NCI-H146 (cell line): ENCODE data around the gene ITM2A.

Experiments used
- DNase-seq: peaks from one replicate; lab custom pipeline; 2025; lab: John Stamatoyannopoulos, UW

Gene ITM2A

DNA sequence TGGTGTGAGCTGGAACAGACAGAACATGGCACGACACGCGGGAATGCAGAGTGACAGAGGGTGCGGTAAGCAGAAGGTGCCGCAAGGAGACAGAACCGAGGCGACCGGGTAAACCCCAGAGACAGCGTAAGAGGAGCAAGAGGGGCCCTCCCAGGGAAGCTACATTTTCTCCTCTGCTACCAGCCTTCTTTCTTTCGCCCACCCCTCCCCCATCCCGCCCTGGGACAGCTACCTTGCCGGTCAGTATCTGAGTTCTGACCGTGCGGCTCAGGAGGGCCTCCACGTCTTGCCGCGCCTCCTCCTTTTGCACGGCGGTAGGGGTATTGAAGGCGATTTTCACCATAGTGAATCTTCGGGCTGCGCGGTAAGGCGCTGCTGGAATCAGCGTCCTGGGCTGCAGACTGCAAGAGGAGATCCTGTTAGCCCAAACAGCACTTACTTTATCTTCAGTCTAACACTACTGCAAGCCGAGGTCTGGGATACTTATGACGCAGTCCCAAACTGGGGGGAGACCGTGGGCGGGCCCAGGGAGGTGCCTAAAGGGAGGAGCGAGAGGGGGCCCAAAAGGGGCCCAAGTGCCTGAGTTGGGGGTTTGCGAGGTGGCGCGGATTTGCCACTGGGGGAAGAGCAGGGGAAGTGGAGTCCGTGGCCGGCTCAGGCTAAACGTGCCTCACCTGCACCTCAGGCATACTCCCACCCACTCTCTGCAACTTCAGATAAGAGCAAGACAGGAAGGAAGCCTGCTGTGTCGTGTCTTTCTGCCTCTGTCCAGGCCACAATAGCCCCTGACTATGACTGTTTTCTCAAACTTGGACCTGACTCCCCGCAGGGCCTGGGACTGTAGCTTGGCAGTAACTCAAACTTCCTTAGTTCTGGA, at the start of gene ITM2A:
TSS of gene ITM2A (minus strand) at position 462 of the 877 bp plus-strand sequence. CDS start at position 343, 119 bp downstream.
- no peak for DNase-seq

DNA sequence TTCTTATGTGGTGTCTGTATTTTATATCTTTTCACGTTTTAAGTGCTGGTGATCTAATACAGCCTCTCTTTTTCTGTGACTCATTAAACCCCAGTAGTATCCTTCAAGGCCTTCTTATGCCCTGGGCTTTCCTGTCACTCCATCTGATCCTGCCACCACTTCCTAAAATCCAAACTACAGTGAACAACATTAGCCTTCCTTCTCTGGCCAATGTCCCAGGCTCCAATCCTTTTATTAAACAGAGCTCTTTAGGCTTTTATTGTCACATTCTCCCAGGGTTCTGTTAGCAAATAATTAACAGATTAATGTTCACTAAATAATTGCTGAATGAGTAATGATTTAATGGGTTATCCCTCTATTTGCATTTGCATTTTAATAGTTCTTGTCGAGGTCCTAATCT, 47.9 kb upstream of the ITM2A start:
- no peak for DNase-seq

DNA sequence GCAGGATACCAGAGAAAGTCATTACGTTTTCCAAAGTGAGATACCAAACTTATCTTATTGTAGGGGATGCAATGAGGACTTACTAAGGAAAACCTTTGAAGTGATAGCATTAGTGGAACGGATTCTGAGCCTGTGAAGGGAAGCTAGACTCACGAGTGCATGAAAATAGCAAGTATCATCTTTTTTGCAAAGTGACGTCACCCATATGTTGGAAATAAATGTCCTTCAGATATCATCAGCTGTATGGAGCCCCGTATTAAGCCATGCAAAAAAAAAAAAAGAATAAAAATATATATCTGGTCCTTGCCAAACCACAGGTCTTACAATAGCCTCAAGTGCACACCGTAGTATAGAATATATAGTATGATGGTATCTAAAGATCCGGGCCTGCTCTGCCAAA, 46.8 kb upstream of the ITM2A start:
- DNase-seq: no peak

DNA sequence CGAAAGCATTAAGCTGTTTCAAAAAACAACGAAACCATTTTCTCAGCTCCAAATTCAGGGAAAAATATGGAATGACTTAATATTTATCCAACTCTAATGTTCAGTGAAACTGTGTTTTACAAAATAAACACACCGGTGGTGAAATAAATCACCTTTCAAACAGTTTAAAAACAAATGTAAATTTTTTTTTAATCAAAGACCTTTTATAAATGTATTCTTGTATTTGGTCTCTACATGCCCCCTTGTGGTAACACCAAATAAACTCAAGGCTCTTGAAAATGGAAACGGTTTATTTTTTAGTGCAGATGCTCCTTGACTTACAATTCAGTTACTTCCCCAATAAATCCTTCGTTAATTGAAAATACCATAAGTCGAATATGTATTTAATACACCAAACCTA, 45.8 kb upstream of the ITM2A start:
- no peak for DNase-seq

DNA sequence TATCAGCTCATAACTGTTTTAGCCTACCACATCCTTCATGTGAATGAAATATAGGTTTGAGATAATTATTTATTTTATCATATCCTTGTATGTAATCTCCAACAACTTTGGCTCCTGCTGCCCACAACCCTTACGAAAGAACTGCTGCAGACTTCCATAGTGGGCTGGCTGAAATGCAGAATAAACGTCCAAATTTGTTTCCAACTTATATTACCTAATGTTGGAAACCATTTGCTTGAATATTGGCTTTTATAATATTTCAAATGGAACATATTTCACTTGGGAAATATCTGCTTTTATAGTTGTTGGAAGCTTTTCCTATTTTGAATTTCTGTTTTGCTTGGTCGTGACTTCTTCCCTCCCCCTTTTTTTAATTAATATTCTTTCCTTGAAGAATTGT, 45.0 kb upstream of the ITM2A start:
- no peak for DNase-seq

DNA sequence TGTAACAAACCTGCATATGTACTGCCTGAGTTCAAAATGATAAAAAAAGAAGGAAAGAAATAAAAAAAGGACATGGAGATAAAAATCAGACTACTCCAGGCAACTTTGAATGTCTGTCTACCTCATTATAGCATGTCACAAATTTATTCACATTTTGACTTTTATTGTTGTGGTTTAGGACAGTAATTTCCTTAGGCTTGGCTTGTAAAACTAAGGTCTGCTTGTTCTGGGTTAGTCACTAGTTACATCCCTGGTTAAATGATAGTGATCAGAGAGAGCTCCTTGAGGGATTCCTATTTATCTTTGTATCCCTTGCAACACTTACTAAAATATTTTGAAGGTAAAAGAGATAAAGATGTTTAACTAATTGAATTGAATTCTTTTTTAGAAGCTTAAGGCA, 42.5 kb upstream of the ITM2A start:
- DNase-seq: no peak

DNA sequence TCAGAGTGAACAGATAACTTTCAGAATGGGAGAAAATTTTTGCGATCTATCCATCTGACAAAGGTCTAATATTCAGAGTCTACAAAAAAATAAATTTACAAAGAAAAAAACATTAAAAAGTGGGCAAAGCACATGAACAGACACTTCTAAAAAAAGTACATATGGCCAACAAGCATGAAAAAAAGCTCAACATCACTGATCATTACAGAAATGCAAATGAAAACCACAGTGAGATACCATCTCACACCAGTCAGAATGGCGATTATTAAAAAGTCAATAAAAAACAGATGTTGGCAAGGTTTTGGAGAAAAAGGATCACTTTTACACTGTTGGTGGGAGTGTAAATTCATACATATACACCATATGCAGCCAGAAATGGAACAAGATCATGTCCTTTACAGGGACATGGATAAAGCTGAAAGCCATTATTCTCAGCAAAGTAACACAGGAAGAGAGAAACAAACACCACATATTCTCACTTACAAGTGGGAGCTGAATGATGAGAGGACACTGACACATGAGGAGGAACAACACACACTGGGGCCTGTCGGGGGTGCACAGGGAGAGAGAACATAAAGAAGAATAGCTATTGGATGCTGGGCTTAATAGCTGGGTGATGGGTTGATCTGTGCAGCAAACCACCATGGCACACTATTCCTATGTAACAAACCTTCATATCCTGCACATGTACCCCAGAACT, 41.6 kb upstream of the ITM2A start:
- DNase-seq: no peak

DNA sequence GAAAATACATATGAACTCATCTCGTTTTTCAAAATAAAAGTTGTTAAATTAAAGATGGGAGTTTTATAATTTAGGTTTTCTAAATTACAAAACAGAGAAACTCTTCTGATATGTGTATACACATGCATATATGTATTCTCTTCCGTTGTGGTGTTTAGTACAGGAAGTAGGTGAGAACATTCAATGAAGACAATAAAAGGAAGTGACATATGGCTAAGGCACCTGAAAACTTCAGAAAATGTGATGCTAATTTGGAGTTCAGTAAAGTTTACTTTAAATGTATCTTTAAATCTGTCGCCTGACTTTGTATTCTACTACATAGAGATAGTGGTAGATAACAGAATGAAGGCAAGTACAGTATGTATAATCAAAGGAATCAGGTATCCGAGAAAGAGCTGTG, 33.5 kb upstream of the ITM2A start:
- DNase-seq: no peak

DNA sequence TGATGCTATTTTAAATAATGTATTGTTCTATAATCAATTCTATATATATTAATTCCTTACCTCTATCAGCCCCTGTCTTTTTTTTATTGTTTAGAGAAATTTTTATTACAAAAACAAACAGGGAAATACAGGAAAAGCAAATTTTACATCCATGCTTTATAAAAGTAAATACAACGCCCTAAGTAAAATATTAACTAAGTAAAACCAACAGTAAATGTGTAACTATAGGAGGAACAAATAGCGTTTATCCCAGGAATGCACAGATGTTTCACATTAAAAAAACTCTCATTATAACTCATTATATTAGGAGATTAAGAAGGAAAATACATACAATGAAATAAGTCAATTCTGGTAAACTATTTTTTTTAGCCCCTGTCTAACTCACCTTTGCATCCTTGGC, 8.2 kb upstream of the ITM2A start:
- DNase-seq: no peak

DNA sequence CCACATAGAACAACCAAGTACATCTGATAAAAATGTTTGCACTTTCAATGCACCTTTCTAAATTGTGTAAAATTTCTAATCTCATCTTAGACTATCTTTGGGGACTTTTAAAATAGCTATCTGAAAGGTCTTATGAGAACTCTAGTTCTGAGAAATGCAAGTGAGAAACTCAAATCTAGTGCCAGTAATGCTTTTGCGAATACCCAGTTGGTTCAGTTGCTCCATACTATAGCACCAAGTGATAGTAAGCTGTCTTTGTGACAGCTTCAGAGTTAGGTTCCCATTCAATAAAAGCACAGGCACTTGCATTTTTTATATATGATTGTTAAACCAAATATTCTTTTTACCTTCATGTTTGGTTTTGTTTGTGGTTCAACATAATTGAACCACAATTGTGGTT, 4.5 kb upstream of the ITM2A start:
- no peak for DNase-seq

DNA sequence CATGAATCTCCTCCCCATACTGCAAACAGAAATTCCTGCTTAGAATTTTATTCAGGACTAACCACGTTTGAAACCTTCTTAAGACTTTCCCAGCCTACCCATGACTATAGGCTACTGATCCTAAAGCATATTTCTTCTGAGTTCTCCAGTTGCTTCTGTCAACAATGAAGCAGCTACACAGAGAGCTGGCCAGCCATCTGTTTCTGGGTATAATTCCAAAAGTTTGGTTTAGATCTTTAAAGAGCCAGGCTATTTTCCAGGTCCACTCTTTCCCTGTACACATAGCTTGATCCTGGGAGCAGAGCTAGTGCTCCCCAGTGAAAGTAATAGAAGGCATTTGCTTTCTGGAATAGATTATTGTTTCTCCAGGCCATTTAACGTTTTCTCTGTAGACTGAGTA, 4.0 kb upstream of the ITM2A start:
- DNase-seq: no peak

DNA sequence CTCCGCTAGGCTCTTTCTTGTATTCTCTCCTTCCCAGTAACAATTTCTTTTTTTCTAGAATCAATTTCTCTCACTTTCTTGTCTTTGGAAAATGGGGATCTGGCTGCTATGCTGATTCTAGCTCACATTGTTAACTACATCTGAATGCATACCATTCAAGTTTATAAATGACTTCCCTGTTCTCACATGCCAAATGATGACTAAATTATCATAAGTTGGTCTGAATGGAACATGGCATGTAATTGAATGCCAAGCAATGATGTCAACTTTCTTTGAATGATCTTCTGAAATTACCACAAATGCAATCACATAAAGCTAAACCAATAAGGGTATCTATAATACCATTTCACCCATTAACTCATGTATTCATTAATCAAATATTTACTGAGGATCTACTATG, 2.7 kb upstream of the ITM2A start:
- no peak for DNase-seq

DNA sequence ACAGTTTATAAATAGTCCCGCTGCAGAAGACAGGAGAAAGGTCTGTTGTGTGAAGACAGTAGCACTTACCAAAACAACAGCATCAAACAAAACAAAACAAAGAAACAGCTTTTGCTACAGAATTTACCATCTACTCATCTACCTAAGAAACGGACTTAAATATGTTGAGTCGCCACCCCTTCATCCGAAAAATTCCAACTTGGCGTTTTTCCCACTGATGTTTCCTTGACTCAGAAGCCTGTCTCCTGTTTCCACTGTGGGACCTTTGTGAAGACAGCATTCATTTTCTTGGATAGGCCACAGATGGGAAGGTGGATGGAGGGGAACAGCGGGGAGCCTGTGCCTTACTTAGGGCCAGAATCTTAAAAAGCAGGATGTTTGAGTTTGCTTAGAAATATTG, 1.3 kb upstream of the ITM2A start:
- no peak for DNase-seq

DNA sequence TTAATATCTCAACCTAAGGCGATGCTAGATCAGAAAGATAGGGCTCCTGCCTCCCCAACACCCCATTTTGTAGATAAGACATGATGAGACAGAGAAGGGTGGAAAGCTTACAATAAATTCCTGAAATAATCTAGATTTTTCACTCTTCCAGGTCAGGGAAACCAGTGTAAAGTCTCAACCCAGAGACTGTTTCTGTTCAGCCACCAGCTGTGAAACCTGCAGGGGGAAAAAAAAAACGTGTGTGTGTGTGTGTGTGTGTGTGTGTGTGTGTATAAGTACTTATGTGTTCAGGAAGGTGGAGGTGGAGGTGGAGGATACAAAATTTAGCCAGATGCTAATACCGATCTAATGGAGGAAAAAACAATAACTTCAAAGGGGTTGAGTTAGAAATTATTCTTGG, 773 bp upstream of the ITM2A start:
- no peak for DNase-seq

DNA sequence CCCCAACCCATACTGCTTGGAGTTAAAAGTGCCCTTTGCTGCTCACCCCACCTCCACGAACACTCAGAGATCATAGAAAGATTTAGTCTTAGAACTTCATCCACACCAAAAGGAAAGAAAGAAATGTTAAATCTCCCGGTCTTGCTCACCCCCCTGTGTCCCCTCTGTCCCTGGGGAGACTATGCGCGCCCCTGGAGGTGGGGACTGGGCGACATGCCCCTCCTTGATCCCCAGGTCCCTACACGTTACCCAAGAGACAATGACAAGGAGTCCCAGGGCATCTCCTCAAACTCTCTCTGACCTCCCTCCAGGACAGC, 620 bp downstream of the ITM2A start:
- no peak for DNase-seq

DNA sequence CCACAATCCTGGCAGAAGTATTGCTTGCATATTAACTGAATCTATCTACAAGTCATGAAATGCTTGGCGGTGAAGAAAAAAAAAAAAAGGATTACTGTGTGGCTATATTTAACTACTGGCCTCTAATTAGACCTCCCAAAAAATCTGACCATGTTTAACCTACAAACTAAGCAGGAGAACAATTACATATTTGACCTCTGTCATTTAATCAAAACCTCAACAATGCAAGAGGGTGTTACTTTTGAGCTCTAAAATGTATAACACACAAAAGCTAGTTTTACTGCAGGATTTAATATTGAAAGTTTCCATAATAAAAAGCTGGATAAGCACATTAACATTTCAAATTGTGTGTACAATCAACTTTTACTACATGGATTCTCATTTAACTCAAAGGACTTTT, 1.5 kb downstream of the ITM2A start:
- DNase-seq: no peak

DNA sequence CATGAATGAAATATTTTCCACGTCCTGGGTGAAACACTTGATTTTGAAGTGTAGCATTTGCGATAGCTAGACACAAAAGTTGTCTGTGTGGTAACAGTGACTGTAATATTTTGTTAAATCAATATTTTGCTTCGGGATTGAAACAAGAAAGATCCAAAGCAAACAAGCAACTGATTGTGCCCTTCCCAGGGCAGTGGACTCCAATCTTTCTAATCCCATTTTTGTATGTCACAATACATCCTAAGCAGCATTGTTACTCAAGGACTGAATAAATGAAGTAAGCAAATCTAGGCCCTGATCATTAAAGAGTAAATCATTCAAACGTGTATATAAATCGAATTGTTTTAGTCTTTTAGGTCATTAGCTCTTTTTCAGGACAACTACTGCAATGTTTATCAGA, 2.8 kb downstream of the ITM2A start:
- DNase-seq: no peak

DNA sequence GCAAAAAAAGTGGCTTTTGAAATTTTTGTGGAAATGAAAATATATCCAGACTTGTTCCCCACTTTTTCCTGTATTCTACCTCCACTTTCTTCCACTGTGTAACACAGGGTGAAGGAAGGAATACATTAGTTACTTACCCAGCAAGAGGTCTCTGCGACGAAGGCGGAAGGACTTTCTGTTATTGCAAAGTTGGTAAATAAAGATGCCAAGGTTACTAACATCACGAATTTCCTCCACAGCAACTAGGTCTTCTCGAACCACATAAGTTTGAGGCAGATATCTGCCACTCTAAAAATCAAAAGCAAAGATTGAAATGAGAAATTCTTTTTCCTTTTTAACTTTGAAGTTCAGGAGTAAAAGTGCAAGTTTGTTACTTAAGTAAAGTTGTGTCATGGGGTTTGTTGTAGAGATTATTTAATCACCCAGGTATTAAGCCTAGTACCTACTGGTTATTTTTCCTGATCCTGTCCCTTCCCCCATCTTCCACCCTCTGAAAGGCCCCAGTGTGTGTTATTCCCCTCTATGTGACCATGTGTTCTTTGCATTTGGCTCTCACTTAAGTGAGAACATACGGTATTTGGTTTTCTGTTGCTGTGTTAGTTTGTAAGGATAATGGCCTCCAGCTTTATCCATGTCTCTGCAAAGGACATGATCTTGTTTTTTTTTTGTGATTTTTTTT, 5.8 kb downstream of the ITM2A start:
- no peak for DNase-seq

DNA sequence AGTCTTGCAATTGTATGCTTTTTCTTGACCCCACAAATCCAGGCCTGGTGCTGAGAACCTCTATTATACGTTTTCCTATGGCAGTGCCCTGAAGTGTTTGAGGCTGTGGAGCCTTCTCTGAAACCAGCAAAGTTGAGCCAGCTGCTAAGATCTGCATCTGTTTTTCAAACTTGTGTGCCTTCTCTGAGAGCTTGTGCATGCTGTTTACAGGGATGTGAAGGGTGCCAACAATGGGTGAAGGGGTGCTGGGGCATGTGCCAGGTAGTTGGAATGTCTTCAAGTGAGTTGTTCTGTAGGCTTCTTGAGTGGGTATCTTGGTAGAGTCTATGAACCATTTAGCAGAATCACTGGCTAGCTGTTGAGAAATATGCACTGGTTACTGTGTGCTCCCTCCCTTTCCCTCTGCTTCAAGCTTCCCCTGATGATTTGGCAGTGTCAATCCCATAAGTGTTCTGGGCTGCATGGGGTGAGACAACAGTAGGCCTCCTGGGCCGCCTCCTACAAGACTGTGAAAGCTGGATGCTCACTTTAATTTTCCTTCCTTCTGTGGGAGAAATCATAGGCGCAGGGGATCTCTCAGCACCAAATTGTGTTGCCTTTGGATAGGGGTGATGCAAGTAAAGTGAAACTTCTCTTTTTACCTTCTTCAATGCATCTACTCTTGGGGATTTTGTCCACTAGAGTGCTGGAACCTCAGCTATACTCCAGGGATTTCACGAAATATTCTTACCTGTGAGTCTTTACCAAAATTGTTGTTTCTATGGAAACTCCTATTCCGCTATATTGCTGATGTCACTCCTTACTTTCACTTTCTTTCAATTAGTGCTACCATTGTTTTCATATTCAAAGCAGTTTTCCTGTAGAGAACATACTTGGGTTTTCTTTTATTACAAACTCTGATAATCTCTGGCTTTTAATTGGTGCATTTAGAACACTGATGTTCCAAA, 30.0 kb downstream of the ITM2A start:
- no peak for DNase-seq

DNA sequence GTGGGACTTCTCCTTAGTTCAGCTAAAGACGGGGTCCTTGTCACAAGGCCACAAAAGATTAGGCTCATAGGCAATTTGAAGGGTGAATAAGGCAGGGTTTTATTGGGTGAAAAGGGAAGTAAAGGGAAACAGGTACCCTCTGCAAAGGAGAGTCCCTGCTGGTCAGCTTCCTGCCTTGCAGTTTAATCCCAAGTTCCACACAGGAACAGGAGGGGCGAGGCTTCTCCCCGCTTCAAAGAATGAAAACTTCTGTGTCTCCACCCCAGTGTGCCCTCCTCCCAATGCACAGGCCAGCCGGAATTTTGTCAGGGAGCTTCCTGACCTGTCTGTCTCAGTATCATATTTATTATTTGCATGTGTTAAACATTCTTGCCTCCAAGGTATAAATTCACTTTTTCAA, 37.1 kb downstream of the ITM2A start:
- no peak for DNase-seq

DNA sequence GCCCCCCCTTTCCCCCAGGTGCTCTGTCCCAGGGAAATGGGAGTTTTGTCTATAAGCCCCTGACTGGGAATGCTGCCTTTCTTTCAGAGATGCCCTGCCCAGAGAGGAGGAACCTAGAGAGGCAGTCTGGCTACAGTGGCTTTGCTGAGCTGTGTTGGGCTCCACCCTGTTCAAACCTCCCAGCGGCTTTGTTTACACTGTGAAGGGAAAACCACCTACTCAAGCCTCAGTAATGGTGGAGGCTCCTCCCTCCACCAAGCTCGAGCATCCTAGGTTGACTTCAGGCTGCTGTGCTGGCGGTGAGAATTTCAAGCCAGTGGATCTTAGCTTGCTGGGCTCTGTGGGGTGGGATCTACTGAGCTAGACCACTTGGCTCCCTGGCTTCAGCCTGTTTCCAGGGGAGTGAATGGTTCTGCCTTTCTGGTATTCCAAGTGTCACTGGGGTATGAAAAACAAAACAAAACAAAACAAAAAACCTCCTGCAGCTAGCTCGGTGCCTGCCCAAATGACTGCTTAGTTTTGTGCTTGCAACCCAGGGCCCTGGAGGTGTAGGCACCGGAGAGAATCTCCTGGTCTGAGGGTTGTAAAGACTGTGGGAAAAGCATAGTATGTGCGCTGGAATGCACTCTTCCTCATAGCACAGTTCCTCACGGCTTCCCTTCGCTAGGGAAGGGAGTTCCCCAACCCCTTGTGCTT, 41.7 kb downstream of the ITM2A start:
- DNase-seq: no peak
